ENCODE data around the gene ATP6AP1.

The ATP6AP1 gene

GRCh38 chrX:154403858-154404257 is 24.6 kb upstream of the ATP6AP1 start:
- no peak for ATAC-seq (ENCODE audit: low read depth)
- Histone ChIP-seq H3K36me3 (ENCODE audit: low read depth) (peaks cover 32% of the 10 kb centered on the region), H3K27me3 (ENCODE audit: insufficient read depth, poor library complexity, severe bottlenecking) (no peaks in the 10 kb centered on the region), H3K9me3 (ENCODE audit: severe bottlenecking) (no peaks in the 10 kb centered on the region), H3K27ac (ENCODE audit: poor library complexity, severe bottlenecking) (no peak overlapping the region), H3K4me3 (ENCODE audit: severe bottlenecking) (no peak overlapping the region), H3K4me1 (ENCODE audit: insufficient read depth, poor library complexity, severe bottlenecking) (no peaks in the 10 kb centered on the region)
- DNase-seq (ENCODE audit: low spot score): no peak
- TF ChIP-seq CTCF (IDR thresholded peaks at IDR 0.05; ENCODE audit: poor library complexity, severe bottlenecking): no peak

GRCh38 chrX:154404625-154405192 is 23.8 kb upstream of the ATP6AP1 start:
- H3K4me1 ChIP-seq (ENCODE audit: insufficient read depth, poor library complexity, severe bottlenecking): peaks cover 3% of the 10 kb centered on the region
- no peak for DNase-seq (ENCODE audit: low spot score)
- H3K27me3 ChIP-seq (ENCODE audit: insufficient read depth, poor library complexity, severe bottlenecking): no peaks in the 10 kb centered on the region
- peaks cover 24% of the 10 kb centered on the region for H3K36me3 ChIP-seq (ENCODE audit: low read depth)
- H3K9me3 ChIP-seq (ENCODE audit: severe bottlenecking): no peaks in the 10 kb centered on the region
- no peak overlapping the region for H3K4me3 ChIP-seq (ENCODE audit: severe bottlenecking)
- H3K27ac ChIP-seq (ENCODE audit: poor library complexity, severe bottlenecking): no peak overlapping the region
- ATAC-seq (ENCODE audit: low read depth): no peak
- TF ChIP-seq CTCF (IDR thresholded peaks at IDR 0.05; ENCODE audit: poor library complexity, severe bottlenecking): no peak

- Histone ChIP-seq H3K27me3 (ENCODE audit: insufficient read depth, poor library complexity, severe bottlenecking) (no peaks in the 10 kb centered on the region), H3K9me3 (ENCODE audit: severe bottlenecking) (no peaks in the 10 kb centered on the region), H3K27ac (ENCODE audit: poor library complexity, severe bottlenecking) (peak overlapping the region; percentile 88), H3K4me1 (ENCODE audit: insufficient read depth, poor library complexity, severe bottlenecking) (peaks cover 3% of the 10 kb centered on the region), H3K4me3 (ENCODE audit: severe bottlenecking) (peak overlapping the region; percentile 33), H3K36me3 (ENCODE audit: low read depth) (0 out of 2 replicates have a peak, but pooled peaks cover 7% of the 10 kb centered on the region)
- DNase-seq (ENCODE audit: low spot score): no peak
- TF ChIP-seq CTCF (IDR thresholded peaks at IDR 0.05; ENCODE audit: poor library complexity, severe bottlenecking): no peak
- peak; percentile 14 for ATAC-seq (ENCODE audit: low read depth)
Measured at GRCh38 chrX:154408659-154409221, 19.7 kb upstream of the ATP6AP1 start.

- DNase-seq (ENCODE audit: low spot score) (peak; percentile 92), ATAC-seq (ENCODE audit: low read depth) (peak; percentile 88)
- Histone ChIP-seq H3K27ac (ENCODE audit: poor library complexity, severe bottlenecking) (peak within 1 kb of the TSS; percentile 88), H3K4me3 (ENCODE audit: severe bottlenecking) (peak within 1 kb of the TSS; percentile 33), H3K4me1 (ENCODE audit: insufficient read depth, poor library complexity, severe bottlenecking) (peaks cover 3% of the 10 kb centered on the region), H3K27me3 (ENCODE audit: insufficient read depth, poor library complexity, severe bottlenecking) (no peaks in the 10 kb centered on the region), H3K9me3 (ENCODE audit: severe bottlenecking) (no peaks in the 10 kb centered on the region), H3K36me3 (ENCODE audit: low read depth) (0 out of 2 replicates have a peak, but pooled peaks cover 12% of the 10 kb centered on the region)
- TF ChIP-seq CTCF (IDR thresholded peaks at IDR 0.05; ENCODE audit: poor library complexity, severe bottlenecking): no peak
Measured at GRCh38 chrX:154409222-154409871, 19.1 kb upstream of the ATP6AP1 start, which contains the start of gene DNASE1L1. Gene DNASE1L1, minus strand, starts transcription at chrX:154409254. Its CDS starts 3,686 bp downstream, at chrX:154405568.

All from RWPE2 (cell line).